SK-N-SH (cell line): ENCODE data around the gene PHYKPL.

Source experiments
- CHD2 ChIP-seq: fragments of 150-350 bp; IDR thresholded peaks from 2 replicates; pipeline ENCODE4 v1.6.1; 2018; ENCODE audit warnings: low read length; ENCODE audit not compliant: partially characterized antibody
- EP300 ChIP-seq, 2 experiments: IDR thresholded peaks; 2 replicates each; pipeline versions ENCODE4 v1.4.0 to v1.6.1; 2012; ENCODE audit warnings: borderline replicate concordance in 1 of 2, low read depth in 1 of 2, low read length in 1 of 2
- FOXJ3 ChIP-seq: sonication (generic); formaldehyde crosslinking; IDR thresholded peaks from 2 replicates; pipeline ENCODE4 v1.5.1; 2020; ENCODE audit warnings: mild to moderate bottlenecking, missing genetic modification reagents
- SMC3 ChIP-seq: IDR thresholded peaks from 2 replicates; pipeline ENCODE4 v1.6.1; 2012; ENCODE audit warnings: low read depth, low read length, improper control_type of control experiment
- TAF1 ChIP-seq: IDR thresholded peaks from 2 replicates; pipeline ENCODE4 v1.6.1; 2012; ENCODE audit warnings: low read depth, mild to moderate bottlenecking, low read length, moderate library complexity, borderline replicate concordance
- TF ChIP-seq, protein P1 (sequence below): fragments of 200-600 bp; sonication (generic); IDR thresholded peaks from 2 replicates; pipeline ENCODE4 v1.6.1; 2017; ENCODE audit warnings: antibody characterized with exemption, mild to moderate bottlenecking, moderate library complexity
- TF ChIP-seq, protein P2 (sequence below): IDR thresholded peaks from 2 replicates; pipeline ENCODE4; 2012

DNA sequence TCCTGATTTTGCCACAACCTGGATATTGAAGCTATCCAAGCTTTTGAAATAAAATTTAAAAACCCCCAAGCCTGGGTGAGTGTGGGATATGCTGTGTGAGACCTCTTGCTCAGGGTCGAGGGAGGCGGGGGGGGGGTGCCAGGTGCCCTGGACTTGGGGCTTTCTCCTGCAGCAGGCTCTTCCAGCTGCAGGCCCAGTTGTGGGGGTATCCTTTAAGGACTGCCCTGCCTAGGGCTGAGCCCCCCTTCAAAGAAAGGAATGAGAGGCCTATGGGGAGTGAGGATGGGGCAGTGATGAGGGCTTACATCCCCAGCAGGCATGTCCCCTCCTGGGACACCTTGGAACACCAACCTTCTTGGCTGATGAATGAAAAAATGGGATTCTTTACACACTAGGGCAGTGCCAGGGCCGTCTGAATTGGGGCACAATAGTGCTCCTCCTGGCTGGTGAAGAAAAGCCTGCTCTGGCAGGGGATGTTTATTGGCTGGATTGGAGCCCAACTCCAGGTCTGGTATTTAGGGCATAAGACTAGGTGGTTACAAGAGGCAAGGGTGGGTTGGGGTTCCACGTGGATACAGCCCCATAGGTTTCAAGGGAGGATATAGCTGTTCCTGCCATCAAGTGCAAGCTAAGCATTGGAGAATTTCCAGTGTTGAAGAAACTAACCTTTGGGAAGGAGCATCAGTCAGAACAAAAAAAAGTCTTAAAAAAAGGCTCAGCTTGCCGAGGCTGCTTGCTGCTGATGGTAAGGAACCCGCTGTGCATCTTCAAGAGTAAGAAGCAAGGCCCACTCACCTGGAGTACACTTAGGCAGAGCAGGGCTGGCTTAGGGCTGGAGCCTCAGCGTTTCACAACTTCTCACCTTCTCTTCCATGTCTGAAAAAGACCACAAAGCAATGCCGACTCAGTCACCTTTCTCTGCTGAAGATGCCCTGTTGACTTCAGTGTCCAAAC is 21.2 kb downstream of the PHYKPL start:
- TF ChIP-seq, protein P1, sequence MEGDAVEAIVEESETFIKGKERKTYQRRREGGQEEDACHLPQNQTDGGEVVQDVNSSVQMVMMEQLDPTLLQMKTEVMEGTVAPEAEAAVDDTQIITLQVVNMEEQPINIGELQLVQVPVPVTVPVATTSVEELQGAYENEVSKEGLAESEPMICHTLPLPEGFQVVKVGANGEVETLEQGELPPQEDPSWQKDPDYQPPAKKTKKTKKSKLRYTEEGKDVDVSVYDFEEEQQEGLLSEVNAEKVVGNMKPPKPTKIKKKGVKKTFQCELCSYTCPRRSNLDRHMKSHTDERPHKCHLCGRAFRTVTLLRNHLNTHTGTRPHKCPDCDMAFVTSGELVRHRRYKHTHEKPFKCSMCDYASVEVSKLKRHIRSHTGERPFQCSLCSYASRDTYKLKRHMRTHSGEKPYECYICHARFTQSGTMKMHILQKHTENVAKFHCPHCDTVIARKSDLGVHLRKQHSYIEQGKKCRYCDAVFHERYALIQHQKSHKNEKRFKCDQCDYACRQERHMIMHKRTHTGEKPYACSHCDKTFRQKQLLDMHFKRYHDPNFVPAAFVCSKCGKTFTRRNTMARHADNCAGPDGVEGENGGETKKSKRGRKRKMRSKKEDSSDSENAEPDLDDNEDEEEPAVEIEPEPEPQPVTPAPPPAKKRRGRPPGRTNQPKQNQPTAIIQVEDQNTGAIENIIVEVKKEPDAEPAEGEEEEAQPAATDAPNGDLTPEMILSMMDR = no peak
- TF ChIP-seq, protein P2, sequence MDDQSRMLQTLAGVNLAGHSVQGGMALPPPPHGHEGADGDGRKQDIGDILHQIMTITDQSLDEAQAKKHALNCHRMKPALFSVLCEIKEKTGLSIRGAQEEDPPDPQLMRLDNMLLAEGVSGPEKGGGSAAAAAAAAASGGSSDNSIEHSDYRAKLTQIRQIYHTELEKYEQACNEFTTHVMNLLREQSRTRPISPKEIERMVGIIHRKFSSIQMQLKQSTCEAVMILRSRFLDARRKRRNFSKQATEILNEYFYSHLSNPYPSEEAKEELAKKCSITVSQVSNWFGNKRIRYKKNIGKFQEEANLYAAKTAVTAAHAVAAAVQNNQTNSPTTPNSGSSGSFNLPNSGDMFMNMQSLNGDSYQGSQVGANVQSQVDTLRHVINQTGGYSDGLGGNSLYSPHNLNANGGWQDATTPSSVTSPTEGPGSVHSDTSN = 0 out of 2 replicates have a peak, but pooled peaks have one; percentile 4
- TF ChIP-seq SMC3 (no peak), TAF1 (no peak), CHD2 (no peak), FOXJ3 (CRISPR knock-in tag) (no peak), EP300 (IDR thresholded peaks at IDR 0.05; ENCODE audit: borderline replicate concordance in 1 of 2, low read depth in 1 of 2, low read length in 1 of 2) (no peak)
